HG03196 (cell line): ENCODE measurements around the gene MBL2.

Experiments used
- ATAC-seq: cut with Tn5 transposase; IDR thresholded peaks from one replicate; pipeline ENCODE4 v1.9.1; 2021; ENCODE audit not compliant: unreplicated experiment

The MBL2 gene

DNA sequence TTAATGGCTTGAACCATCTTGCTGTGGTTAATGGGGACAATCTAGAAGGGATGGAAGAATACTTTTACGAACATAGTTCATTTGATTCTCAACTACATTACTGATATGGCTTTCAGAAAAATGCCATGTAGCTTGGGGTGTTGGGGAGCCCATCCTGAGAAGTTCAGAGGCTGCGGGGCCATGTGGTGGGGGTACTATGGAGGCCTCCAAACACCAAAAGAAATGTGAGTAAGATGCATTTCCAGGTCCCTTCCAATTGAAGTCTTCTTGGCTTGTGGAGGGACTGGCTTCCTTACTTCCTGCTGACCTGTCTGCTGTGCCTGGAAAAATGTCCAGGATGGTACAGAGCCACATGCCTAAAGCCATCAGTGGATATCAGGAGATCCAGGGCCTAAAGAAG, 1.6 kb upstream of the MBL2 start:
- ATAC-seq: no peak

DNA sequence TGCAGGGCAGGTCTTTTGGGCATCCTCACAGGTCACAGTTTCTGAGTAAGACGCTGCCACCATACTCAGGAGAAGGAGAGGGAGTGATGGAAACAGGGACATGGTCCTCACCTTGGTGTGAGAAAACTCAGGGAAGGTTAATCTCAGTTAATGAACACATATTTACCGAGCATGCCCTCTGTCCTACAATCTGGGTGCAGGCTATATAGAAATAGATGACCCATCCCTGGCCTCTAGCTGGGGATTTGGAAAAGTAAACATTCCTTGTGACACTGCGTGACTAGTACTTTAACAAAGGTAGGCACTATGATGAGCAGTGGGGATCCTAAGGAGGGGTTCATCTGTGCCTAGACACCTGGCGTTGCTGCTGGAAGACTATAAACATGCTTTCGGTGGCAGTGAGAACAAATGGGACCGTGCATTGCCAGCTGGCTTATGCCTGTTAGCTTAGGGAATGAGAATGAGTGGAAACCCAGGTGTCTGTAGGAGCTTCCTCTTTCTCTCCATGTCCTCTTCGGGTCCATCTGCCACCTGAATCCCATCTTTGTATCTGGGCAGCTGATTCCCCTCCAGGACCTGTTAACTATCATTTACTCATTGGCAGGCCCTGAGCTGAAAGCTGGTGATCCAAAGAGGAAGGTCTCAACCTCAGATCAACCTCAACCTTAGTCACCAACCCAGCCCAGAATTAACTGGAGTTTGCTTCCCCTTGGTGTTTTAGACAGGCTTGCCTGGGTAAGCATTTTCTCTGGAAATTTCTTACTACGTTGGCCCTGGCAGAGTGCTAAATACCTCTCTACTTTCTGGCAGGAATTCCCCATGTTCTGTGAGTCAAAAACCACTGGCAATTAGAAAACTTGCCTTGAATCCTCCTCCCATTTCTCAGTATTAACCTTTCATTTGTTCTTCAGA, 794 bp downstream of the MBL2 start:
- no peak for ATAC-seq

GRCh38 chr10:52770904-52771303, 1.7 kb downstream of the MBL2 start:
- ATAC-seq: no peak

DNA sequence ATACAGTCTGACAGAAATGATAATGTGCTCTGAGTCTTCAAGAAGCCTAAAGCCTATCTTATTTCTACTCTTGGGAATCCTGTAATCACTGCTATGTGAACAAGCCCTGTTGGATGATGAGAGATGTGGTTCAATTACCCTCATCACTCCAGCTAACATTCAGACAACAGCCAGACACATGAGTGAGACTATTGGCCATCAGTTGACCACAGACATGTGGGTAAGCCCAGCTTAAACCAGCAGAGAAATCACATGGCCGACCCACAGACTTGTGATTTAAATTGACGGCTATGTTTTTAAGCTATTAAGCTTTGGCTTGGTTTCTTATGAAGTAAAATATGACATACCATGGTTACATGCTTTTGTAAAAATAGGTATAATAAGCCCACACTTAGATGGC, 2.6 kb downstream of the MBL2 start:
- no peak for ATAC-seq

- ATAC-seq: no peak
Observed at GRCh38 chr10:52768001-52768532, 4.5 kb downstream of the MBL2 start.

- no peak for ATAC-seq
Observed at GRCh38 chr10:52762088-52762487, 10.5 kb downstream of the MBL2 start.

DNA sequence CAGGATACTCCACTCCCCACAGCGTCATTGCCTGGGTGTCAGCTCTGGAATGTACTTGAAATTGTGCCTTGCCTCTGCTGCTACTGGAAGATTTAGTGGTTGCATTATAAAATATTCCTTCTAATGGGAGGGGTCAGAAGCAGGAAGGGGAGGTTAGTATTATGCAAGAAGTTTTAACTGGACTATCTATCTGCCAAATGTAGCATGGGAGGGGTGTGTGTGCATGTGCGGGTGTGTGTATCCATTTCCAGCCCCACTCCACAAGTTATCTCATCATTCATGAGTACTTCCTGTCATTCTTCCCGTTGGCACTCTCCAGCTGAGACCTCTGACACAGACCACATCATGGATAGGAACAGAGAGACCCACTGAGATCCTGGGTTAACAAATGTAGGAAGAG, 13.4 kb downstream of the MBL2 start:
- no peak for ATAC-seq

DNA sequence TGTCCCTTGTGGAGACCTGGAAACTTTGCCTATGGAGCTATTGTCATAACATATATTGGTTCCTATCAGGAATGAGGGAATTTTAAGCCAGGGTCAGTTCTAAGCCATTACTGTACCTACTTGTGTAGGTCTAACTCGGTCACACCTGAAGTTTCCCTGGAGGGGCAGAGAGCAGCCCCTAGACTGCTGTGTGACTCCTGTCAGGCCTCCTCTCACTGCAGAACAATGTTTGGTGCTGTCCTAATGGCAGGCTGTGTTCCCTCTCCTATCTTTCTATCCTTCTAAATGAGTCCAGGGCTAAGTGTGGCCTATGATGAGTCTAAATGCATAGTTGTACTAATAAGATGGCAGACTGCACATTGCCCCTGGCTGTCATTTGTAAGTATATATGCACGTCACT, 14.2 kb downstream of the MBL2 start:
- no peak for ATAC-seq

DNA sequence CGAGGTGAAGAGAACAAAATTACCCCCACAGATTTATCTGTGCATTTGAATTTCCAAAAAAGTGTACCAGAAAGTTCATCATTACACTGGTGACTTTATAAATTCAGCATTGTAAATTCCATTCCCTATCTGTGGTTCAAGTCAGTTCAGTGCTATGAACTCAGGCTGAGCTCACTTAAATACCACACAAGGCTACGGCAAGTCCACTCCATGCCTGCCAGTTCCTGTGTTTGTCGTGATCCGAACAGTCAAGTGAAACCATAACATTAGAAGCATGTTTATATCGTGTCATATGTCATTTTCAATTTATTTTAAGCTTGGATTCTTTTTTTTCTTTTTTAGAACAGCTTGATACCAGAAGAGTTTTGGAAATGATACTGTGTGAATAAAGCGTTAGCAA, 14.8 kb downstream of the MBL2 start:
- ATAC-seq: no peak

DNA sequence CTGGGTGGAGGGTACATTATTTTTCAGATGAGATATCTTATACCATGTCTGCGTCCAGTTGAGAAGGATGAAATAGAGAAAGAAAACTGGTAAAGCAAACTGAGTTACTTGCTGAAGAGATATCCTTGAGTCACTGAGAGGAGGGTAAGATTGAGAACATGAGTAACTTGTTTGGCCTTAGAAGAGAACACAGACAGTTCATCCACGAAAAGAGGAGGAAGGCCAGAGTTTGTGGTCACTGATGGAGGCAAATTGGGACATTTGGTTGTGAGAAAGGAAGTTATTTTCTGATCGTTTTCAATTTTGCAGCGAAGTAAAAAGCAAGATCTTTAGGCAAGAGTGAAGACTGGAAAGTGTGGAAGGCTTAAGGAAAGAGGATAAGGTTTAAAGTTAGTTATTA, 15.6 kb downstream of the MBL2 start:
- no peak for ATAC-seq

DNA sequence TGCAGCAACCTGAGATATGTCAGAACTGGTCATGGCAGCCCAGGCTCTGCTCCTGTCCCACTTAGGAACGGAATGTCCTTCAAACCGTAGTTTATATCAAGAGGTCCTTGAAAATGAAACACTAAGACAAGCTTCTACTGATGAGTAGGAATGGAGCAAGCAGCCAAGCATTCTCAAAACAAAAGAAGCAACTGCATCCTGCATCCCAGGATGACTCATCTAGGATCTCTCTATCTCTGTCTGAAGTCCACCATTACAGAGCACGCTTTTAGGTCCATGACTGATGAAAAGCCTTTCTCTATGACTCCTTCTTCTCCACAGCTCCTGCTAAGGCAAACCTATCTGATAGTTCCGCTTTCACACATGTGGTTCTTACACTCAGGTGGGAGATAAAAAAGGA, 16.3 kb downstream of the MBL2 start:
- no peak for ATAC-seq

DNA sequence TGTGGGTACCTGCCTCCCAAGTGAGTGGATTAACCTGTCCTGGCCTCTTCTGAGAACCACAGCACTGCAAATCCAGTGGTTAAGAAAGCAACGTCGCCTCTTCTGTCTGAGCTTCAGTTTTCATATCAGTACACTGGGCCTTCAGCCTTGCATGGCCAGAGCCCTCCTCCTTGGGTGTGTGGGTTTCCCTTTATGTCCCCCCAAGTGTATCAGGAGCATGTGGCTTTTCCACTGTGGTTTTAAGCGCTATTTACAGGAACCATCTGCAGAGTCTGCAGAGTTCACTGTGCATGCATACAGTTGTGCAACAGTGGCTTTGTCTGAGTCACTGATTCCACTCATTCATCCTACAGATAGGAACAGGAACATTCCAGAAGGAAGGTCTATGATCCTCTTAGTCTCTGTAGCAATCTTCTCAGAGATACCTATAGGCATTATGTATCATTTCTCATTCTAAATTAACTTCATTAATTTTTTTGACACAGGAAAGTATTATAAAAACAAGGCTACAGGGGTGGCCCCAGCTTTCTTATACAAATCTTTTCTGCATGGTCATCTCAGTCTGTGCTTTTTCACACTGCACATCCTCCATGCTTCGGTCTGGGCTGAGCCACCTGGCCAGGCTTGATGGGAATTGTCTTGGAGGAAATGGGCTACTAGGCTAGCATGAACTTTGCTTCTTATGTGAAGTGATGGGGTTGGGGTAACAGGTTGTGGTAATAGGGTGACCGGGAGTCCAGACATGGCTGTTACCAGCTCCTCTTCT, 17.1 kb downstream of the MBL2 start:
- no peak for ATAC-seq

GRCh38 chr10:52752801-52753445, 19.7 kb downstream of the MBL2 start:
- no peak for ATAC-seq

GRCh38 chr10:52752261-52752660, 20.3 kb downstream of the MBL2 start:
- ATAC-seq: no peak

GRCh38 chr10:52751337-52751736, 21.2 kb downstream of the MBL2 start:
- ATAC-seq: no peak

DNA sequence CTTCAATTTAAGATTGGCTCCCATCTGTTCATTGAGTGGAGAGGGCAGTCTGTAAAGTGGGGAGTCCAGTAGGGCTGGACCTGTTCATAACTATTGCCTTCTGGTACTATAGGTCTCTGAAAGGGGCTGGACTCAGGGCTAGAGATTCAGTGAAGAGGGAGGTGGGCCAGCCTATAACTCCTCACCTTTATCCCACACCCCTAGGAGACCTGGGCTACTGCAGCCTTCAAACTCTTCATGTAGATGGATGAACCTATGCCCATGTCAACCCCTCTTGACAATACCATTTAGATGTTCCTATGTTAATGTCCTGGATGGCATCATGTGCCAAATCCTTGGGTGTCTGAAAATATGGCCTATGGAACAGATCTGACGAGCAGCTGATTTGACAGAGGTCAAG, 22.0 kb downstream of the MBL2 start:
- ATAC-seq: no peak

DNA sequence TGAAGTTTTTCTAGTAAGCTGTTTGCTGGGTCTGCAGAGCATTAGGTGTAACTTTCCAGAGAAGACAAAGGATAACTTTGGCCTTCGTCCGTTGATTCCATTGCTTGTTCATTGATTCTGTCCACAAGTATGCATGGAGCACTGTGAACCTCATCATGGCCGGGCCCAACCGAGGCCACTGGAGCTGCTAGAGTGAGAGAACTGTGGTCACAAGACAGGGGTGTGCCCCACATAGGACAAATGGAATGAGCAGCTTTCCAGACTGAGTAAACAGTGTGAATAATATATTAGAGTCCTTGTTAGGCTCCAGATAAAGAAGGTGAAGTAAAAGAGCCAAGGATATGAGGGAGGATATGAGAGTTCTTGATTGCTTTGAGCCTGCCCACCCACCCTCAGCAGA, 24.9 kb downstream of the MBL2 start:
- no peak for ATAC-seq

DNA sequence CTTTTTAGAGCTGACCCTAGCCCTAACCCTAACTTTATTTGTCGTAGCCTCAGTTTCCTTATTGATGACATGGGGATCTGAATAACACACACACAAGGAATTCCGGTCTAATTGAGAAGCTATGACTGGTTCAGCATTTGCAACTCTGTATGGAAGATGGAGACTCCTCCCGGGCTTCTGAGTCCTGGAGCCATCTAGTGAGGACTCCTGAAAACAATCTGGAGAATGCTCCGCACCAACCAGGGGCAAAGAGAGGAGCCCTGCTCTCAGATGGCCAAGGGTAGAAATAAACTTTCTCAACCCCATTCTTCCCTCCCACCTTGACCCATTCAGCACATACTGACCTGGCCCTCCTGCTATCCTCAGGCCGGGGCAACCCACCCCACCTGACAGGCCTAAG, 26.4 kb downstream of the MBL2 start:
- no peak for ATAC-seq

GRCh38 chr10:52744057-52744805, 28.4 kb downstream of the MBL2 start:
- ATAC-seq: no peak

DNA sequence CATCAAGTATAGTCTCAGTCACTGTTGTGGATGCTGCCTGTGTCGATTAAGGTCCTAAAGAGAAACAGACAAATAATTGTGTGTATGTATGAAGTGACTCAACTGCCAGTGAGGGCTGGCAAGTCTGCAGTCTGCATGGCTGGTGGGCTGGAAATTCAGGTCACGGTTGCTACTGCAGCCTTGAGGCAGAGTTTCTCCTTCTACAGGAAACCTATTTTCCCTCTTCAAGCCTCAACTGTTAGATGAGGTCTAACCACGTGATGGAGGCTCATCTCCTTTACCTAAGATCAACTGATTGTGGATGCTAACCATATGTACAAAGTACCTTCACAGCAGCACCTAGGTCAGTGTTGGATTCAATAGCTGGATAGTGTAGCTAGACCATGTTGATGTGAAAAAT, 29.9 kb downstream of the MBL2 start:
- ATAC-seq: no peak

GRCh38 chr10:52741851-52742250, 30.7 kb downstream of the MBL2 start:
- ATAC-seq: no peak
